ENCODE measurements around the gene ANXA1.

GRCh38 chr9:73116880-73117279, 34.8 kb upstream of the ANXA1 start:
- TF ChIP-seq, protein P1, sequence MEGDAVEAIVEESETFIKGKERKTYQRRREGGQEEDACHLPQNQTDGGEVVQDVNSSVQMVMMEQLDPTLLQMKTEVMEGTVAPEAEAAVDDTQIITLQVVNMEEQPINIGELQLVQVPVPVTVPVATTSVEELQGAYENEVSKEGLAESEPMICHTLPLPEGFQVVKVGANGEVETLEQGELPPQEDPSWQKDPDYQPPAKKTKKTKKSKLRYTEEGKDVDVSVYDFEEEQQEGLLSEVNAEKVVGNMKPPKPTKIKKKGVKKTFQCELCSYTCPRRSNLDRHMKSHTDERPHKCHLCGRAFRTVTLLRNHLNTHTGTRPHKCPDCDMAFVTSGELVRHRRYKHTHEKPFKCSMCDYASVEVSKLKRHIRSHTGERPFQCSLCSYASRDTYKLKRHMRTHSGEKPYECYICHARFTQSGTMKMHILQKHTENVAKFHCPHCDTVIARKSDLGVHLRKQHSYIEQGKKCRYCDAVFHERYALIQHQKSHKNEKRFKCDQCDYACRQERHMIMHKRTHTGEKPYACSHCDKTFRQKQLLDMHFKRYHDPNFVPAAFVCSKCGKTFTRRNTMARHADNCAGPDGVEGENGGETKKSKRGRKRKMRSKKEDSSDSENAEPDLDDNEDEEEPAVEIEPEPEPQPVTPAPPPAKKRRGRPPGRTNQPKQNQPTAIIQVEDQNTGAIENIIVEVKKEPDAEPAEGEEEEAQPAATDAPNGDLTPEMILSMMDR (IDR thresholded peaks at IDR 0.05; ENCODE audit: low read length): no peak
- TF ChIP-seq EZH2 (IDR thresholded peaks at IDR 0.05; ENCODE audit: borderline replicate concordance, low read length): no peak

All from OCI-LY1 (cell line).